ENCODE measurements around the gene COLEC12. TPM values are rescaled to one million over a fixed set of nuclear protein-coding genes. Genes with fewer than 3 reads are reported as not detected.

COLEC12 gene
- total RNA-seq, 4 donors from 2014 or later = 20.9 to 75.1 (median 50.4) TPM

DNA sequence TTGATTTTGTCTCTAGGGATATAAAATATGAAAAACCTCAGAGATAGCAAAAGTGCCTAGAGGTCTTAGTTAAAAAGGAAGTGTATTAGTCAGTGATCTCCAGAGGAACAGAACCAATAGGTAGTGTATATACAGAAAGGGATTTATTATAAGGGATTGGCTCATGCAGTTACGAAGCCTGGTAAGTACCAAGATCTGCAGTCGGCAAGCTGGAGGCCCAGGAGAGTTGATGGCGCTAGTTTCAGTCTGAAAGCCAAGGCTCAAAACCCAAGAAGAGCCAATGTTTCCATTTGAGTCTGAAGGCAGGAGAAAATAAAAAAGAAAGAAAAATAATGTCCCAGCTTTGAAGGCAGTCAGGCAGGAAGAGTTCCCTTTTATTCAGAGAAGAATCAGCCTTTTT is 93.3 kb downstream of the COLEC12 start:
- no peak for TF ChIP-seq CTCF (IDR thresholded peaks at IDR 0.05; ENCODE audit: low read depth)

GRCh38 chr18:406677-407076 is 93.8 kb downstream of the COLEC12 start:
- TF ChIP-seq CTCF (IDR thresholded peaks at IDR 0.05; ENCODE audit: low read depth) = no peak

- no peak for TF ChIP-seq CTCF (IDR thresholded peaks at IDR 0.05; ENCODE audit: low read depth)
Measured at GRCh38 chr18:404061-404636, 96.4 kb downstream of the COLEC12 start.

DNA sequence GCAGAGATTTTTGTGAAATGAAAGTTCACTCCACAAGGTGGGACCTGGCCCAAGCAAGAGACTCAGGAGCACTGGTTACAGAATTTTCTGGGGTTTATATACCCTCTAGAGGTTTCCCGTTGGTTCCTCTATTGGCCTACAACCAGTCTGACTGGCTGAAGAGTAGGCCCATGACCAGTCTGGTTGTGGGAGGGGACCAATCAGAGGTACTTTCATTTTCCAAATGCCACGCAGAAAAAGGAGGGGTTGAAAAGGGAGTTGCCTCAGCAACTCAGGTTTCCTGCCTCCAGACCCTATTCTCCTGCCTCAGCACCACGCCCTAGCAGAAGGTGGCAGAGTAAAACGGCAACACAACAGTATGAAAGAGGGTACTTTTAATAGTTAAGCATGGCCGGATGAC is 98.4 kb downstream of the COLEC12 start:
- no peak for TF ChIP-seq CTCF (IDR thresholded peaks at IDR 0.05; ENCODE audit: low read depth)

GRCh38 chr18:400456-400855 is 100.0 kb downstream of the COLEC12 start:
- no peak for TF ChIP-seq CTCF (IDR thresholded peaks at IDR 0.05; ENCODE audit: low read depth)

- TF ChIP-seq CTCF (IDR thresholded peaks at IDR 0.05; ENCODE audit: low read depth) = no peak
Measured at GRCh38 chr18:399631-400135, 100.8 kb downstream of the COLEC12 start.

- TF ChIP-seq CTCF (IDR thresholded peaks at IDR 0.05; ENCODE audit: low read depth) = no peak
Measured at GRCh38 chr18:398935-399630, 101.4 kb downstream of the COLEC12 start.
